WTC11 (cell line): Measurements from ENCODE around the gene RPTOR. TPM values are rescaled to one million over a fixed set of nuclear protein-coding genes. Genes with fewer than 3 reads are reported as not detected.

Source experiments
- ATAC-seq: fragments of 200-7000 bp; cut with Tn5 transposase; 2 replicates; pipeline ENCODE4 v1.10.0; 2021; ENCODE audit warnings: mild to moderate bottlenecking, moderate library complexity
- CTCF ChIA-PET: fragments of 300-600 bp; sonication (Branson Sonifier 250); formaldehyde crosslinking; loops from one replicate; lab custom pipeline; 2021; ENCODE audit warnings: antibody characterized with exemption; lab: Charles Lee
- POLR2A ChIA-PET: fragments of 350-600 bp; sonication (Branson Sonifier 250); formaldehyde crosslinking; loops from one replicate; lab custom pipeline; 2021; ENCODE audit warnings: antibody characterized with exemption; lab: Charles Lee
- DNase-seq: peaks from one replicate; pipeline ENCODE4 v3.0.0; 2021; ENCODE audit warnings: low spot score
- H3K27ac Mint-ChIP-seq: 2 replicates; pipeline ENCODE4 v1.8.0; 2021; ENCODE audit warnings: mixed read lengths
- H3K27me3 Mint-ChIP-seq: 2 replicates; pipeline ENCODE4 v1.8.0; 2021; ENCODE audit warnings: low read depth, mild to moderate bottlenecking, moderate library complexity, mixed read lengths
- H3K36me3 Mint-ChIP-seq: 2 replicates; pipeline ENCODE4 v1.8.0; 2021; ENCODE audit warnings: mixed read lengths
- H3K4me1 Mint-ChIP-seq: 2 replicates; pipeline ENCODE4 v1.8.0; 2022; ENCODE audit warnings: mixed read lengths
- H3K4me3 Mint-ChIP-seq: 2 replicates; pipeline ENCODE4 v1.8.0; 2021; ENCODE audit warnings: mild to moderate bottlenecking, moderate library complexity, mixed read lengths
- H3K9me3 Mint-ChIP-seq: 2 replicates; pipeline ENCODE4 v1.8.0; 2021; ENCODE audit warnings: mixed read lengths
- ARID4B ChIP-seq: sonication (generic); formaldehyde crosslinking; IDR thresholded peaks from 2 replicates; pipeline ENCODE4 v1.8.0; 2023; ENCODE audit warnings: missing genetic modification reagents, mild to moderate bottlenecking, borderline replicate concordance
- ATF3 ChIP-seq: sonication (generic); formaldehyde crosslinking; conservative IDR thresholded peaks from 2 replicates; pipeline ENCODE4 v1.8.1; 2022; ENCODE audit warnings: mild to moderate bottlenecking, missing genetic modification reagents
- EMX1 ChIP-seq: fragments of 250-450 bp; sonication (Bioruptor Pico); IDR thresholded peaks from 2 replicates; pipeline ENCODE4 v1.8.0; 2021; ENCODE audit warnings: mild to moderate bottlenecking
- ETV6 ChIP-seq: sonication (generic); formaldehyde crosslinking; IDR thresholded peaks from 2 replicates; pipeline ENCODE4 v1.8.1; 2022; ENCODE audit warnings: mild to moderate bottlenecking, missing genetic modification reagents
- FOXJ3 ChIP-seq: sonication (generic); formaldehyde crosslinking; IDR thresholded peaks from 2 replicates; pipeline ENCODE4 v1.9.0; 2021; ENCODE audit warnings: missing genetic modification reagents, mild to moderate bottlenecking, borderline replicate concordance
- HMGXB4 ChIP-seq: sonication (generic); formaldehyde crosslinking; IDR thresholded peaks from 2 replicates; pipeline ENCODE4 v1.8.1; 2023; ENCODE audit warnings: mild to moderate bottlenecking, moderate library complexity, missing genetic modification reagents
- IRF1 ChIP-seq: sonication (generic); formaldehyde crosslinking; IDR thresholded peaks from 2 replicates; pipeline ENCODE4 v1.8.0; 2023; ENCODE audit warnings: missing genetic modification reagents
- IRF2 ChIP-seq: sonication (generic); formaldehyde crosslinking; IDR thresholded peaks from 2 replicates; pipeline ENCODE4 v1.8.0; 2022; ENCODE audit warnings: low read depth, missing genetic modification reagents, borderline replicate concordance
- JAZF1 ChIP-seq: fragments of 250-450 bp; sonication (Bioruptor Pico); IDR thresholded peaks from 2 replicates; pipeline ENCODE4 v1.9.0; 2021; ENCODE audit warnings: moderate library complexity, mild to moderate bottlenecking, inconsistent platforms
- MLX ChIP-seq: sonication (generic); formaldehyde crosslinking; IDR thresholded peaks from 2 replicates; pipeline ENCODE4 v1.8.1; 2023; ENCODE audit warnings: mild to moderate bottlenecking, missing genetic modification reagents, moderate library complexity
- MXD4 ChIP-seq: fragments of 250-450 bp; sonication (Bioruptor Pico); IDR thresholded peaks from 2 replicates; pipeline ENCODE4 v1.8.0; 2021; ENCODE audit warnings: mild to moderate bottlenecking, moderate library complexity, borderline replicate concordance
- NR2C2 ChIP-seq: sonication (generic); formaldehyde crosslinking; IDR thresholded peaks from 2 replicates; pipeline ENCODE4 v1.8.0; 2022; ENCODE audit warnings: mild to moderate bottlenecking, missing genetic modification reagents
- PRDM15 ChIP-seq: sonication (generic); formaldehyde crosslinking; IDR thresholded peaks from 2 replicates; pipeline ENCODE4 v1.8.0; 2022; ENCODE audit warnings: missing genetic modification reagents
- TEAD1 ChIP-seq: sonication (generic); formaldehyde crosslinking; IDR thresholded peaks from 2 replicates; pipeline ENCODE4 v1.8.0; 2022; ENCODE audit warnings: mild to moderate bottlenecking, missing genetic modification reagents
- USF1 ChIP-seq: sonication (generic); formaldehyde crosslinking; IDR thresholded peaks from 2 replicates; pipeline ENCODE4 v1.8.0; 2022; ENCODE audit warnings: mild to moderate bottlenecking, missing genetic modification reagents
- ZNF532 ChIP-seq: fragments of 250-450 bp; sonication (Bioruptor Pico); IDR thresholded peaks from 2 replicates; pipeline ENCODE4 v1.9.0; 2021; ENCODE audit warnings: mild to moderate bottlenecking, borderline replicate concordance
- total RNA-seq: library from RNA; stranded (reverse); gene quantifications from 3 replicates; pipeline ENCODE4 v1.2.3, GENCODE V29; 2021

RPTOR gene
- total RNA-seq, 1 experiment from 2014 or later, result 41.0 TPM

GRCh38 chr17:80518392-80518791 lies 26.2 kb upstream of the RPTOR start:
- H3K27me3 Mint-ChIP-seq, result peaks cover under 1% of the 10 kb centered on the region; the same call in 1 of the 2 replicates
- no peak for DNase-seq
- no peak overlapping the region for H3K27ac Mint-ChIP-seq
- H3K4me3 Mint-ChIP-seq, result no peak overlapping the region
- CTCF ChIA-PET, result no interaction called here
- POLR2A ChIA-PET, result no interaction called here
- peaks cover 4% of the 10 kb centered on the region for H3K4me1 Mint-ChIP-seq
- H3K9me3 Mint-ChIP-seq, result no peaks in the 10 kb centered on the region
- H3K36me3 Mint-ChIP-seq, result no peaks in the 10 kb centered on the region
- no peak for ATAC-seq
- TF ChIP-seq ZNF532 (CRISPR knock-in tag) (no peak), ETV6 (no peak), ATF3 (CRISPR knock-in tag) (no peak)

- H3K9me3 Mint-ChIP-seq, result no peaks in the 10 kb centered on the region
- no peaks in the 10 kb centered on the region; the same call in 1 of the 2 replicates for H3K27me3 Mint-ChIP-seq
- ChIA-PET CTCF (interaction anchor here (1.7 kb wide), 1 partner anchor 92 kb away, joined by 4 read pairs; no protein-coding TSS in a partner anchor), POLR2A (no interaction called here)
- no peak overlapping the region for H3K27ac Mint-ChIP-seq
- ATAC-seq, result no peak
- H3K36me3 Mint-ChIP-seq, result no peaks in the 10 kb centered on the region
- DNase-seq, result no peak
- H3K4me3 Mint-ChIP-seq, result no peak overlapping the region
- H3K4me1 Mint-ChIP-seq, result peaks cover 4% of the 10 kb centered on the region
- TF ChIP-seq FOXJ3 (no peak), USF1 (CRISPR knock-in tag) (no peak), MLX (CRISPR knock-in tag) (no peak), PRDM15 (CRISPR knock-in tag) (no peak), HMGXB4 (CRISPR knock-in tag) (no peak), ARID4B (CRISPR knock-in tag) (no peak), TEAD1 (CRISPR knock-in tag) (no peak), NR2C2 (CRISPR knock-in tag) (no peak), EMX1 (no peak), IRF2 (CRISPR knock-in tag) (no peak), MXD4 (CRISPR knock-in tag) (no peak), JAZF1 (CRISPR knock-in tag) (no peak), IRF1 (CRISPR knock-in tag) (no peak)
Observed at GRCh38 chr17:80519091-80519781, 25.4 kb upstream of the RPTOR start.
